Osteoblast (primary cell): ENCODE measurements around the gene OR5K4. TPM values are rescaled to one million over a fixed set of nuclear protein-coding genes. Genes with fewer than 3 reads are reported as not detected.

Source experiments
- DNase-seq: peaks from one replicate; pipeline ENCODE4 v3.0.0; 2011; ENCODE audit warnings: low spot score, mixed read lengths; ENCODE audit not compliant: insufficient read length; ENCODE audit errors: missing footprints
- H2AFZ ChIP-seq: 2 replicates; pipeline ENCODE4 v1.6.0; 2011; ENCODE audit warnings: mild to moderate bottlenecking, low read length
- H3K27ac ChIP-seq: 2 replicates; pipeline ENCODE4 v1.5.1; 2011; ENCODE audit warnings: mild to moderate bottlenecking, low read depth, low read length, moderate library complexity
- H3K27me3 ChIP-seq: 2 replicates; pipeline ENCODE4 v1.6.0; 2012; ENCODE audit warnings: mild to moderate bottlenecking, control low read depth, inconsistent platforms, low read length, moderate library complexity; ENCODE audit not compliant: insufficient read depth
- H3K36me3 ChIP-seq: 2 replicates; pipeline ENCODE4 v1.5.1; 2011; ENCODE audit warnings: mild to moderate bottlenecking, low read length, control low read depth, moderate library complexity; ENCODE audit not compliant: insufficient read depth
- H3K4me1 ChIP-seq: 2 replicates; pipeline ENCODE4 v1.5.1; 2011; ENCODE audit warnings: mild to moderate bottlenecking, low read length, control low read depth, moderate library complexity; ENCODE audit not compliant: insufficient read depth
- H3K4me2 ChIP-seq: 2 replicates; pipeline ENCODE4 v1.6.0; 2011; ENCODE audit warnings: mild to moderate bottlenecking, low read length; ENCODE audit not compliant: insufficient read depth
- H3K4me3 ChIP-seq: fragments of 200-600 bp; sonication (generic); 3 replicates; pipeline ENCODE4 v1.5.1; 2012; ENCODE audit warnings: mild to moderate bottlenecking, low read length, inconsistent platforms; ENCODE audit not compliant: insufficient read depth
- H3K79me2 ChIP-seq: 2 replicates; pipeline ENCODE4 v1.6.0; 2012; ENCODE audit warnings: mild to moderate bottlenecking, low read length, control low read depth, inconsistent platforms; ENCODE audit not compliant: insufficient read depth
- H3K9me3 ChIP-seq: 2 replicates; pipeline ENCODE4 v1.5.1; 2011; ENCODE audit warnings: low read depth, low read length, control low read depth
- H4K20me1 ChIP-seq: 2 replicates; pipeline ENCODE4 v1.6.0; 2012; ENCODE audit warnings: mild to moderate bottlenecking, low read length, control low read depth; ENCODE audit not compliant: insufficient read depth
- total RNA-seq: library from RNA; depleted of rRNA; stranded (reverse); fragments of >200 nt; gene quantifications from 2 replicates; pipeline ENCODE4 v1.2.3, GENCODE V29; 2012
- TF ChIP-seq, protein P1 (sequence below): IDR thresholded peaks from 2 replicates; pipeline ENCODE4 v1.5.1; 2011; ENCODE audit warnings: mild to moderate bottlenecking, low read depth, low read length, moderate library complexity; ENCODE audit errors: extremely low read depth

The OR5K4 gene
- total RNA-seq, 1 donor, result not detected

DNA sequence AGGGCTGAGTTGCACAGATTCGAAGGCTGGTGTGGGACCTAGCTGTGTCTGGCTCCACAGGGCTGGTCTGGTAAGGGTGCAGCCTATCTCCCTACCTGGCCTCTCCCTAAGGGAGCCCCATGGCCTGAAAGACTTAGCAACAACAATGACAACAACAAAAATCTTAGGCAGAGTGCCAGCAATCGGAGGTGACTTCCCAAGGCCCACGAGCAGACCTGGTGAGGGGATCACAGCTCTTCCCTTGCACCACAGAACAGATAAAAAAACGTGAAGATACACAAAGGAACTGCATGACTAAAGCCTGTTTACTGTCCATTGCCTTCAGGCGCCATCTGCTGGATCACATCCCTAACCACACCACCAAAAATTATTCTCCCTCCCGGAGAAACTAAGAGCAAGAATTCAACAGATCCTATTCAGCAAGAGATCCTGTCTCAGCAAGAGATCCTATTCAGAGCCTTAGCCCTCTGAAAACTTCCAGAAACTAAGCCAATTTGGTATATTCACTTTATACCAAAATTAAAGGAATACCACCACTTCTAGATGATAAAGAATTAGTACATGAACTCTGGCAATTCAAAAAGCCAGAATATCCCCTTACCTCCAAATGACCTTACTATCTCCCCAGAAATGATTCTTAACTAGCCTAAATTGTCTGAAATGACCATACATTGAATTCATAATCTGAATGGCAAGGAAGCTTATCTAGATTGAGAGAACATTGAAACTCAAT is 24.1 kb upstream of the OR5K4 start:
- H3K27ac ChIP-seq, result no peak overlapping the region
- H3K4me1 ChIP-seq, result no peaks in the 10 kb centered on the region
- H2AFZ ChIP-seq, result no peak overlapping the region
- TF ChIP-seq, protein P1, sequence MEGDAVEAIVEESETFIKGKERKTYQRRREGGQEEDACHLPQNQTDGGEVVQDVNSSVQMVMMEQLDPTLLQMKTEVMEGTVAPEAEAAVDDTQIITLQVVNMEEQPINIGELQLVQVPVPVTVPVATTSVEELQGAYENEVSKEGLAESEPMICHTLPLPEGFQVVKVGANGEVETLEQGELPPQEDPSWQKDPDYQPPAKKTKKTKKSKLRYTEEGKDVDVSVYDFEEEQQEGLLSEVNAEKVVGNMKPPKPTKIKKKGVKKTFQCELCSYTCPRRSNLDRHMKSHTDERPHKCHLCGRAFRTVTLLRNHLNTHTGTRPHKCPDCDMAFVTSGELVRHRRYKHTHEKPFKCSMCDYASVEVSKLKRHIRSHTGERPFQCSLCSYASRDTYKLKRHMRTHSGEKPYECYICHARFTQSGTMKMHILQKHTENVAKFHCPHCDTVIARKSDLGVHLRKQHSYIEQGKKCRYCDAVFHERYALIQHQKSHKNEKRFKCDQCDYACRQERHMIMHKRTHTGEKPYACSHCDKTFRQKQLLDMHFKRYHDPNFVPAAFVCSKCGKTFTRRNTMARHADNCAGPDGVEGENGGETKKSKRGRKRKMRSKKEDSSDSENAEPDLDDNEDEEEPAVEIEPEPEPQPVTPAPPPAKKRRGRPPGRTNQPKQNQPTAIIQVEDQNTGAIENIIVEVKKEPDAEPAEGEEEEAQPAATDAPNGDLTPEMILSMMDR, result peak; percentile 77
- no peak for DNase-seq
- H3K4me3 ChIP-seq, result no peak overlapping the region
- H3K4me2 ChIP-seq, result no peak overlapping the region
- no peaks in the 10 kb centered on the region for H3K36me3 ChIP-seq
- no peaks in the 10 kb centered on the region for H4K20me1 ChIP-seq
- H3K9me3 ChIP-seq, result no peaks in the 10 kb centered on the region
- no peaks in the 10 kb centered on the region for H3K27me3 ChIP-seq
- no peaks in the 10 kb centered on the region for H3K79me2 ChIP-seq

GRCh38 chr3:98331329-98331728 is 22.3 kb upstream of the OR5K4 start:
- Histone ChIP-seq H3K36me3 (no peaks in the 10 kb centered on the region), H3K79me2 (no peaks in the 10 kb centered on the region), H3K9me3 (no peaks in the 10 kb centered on the region), H3K27ac (no peak overlapping the region), H3K4me2 (no peak overlapping the region), H4K20me1 (no peaks in the 10 kb centered on the region), H2AFZ (no peak overlapping the region), H3K4me1 (no peaks in the 10 kb centered on the region), H3K27me3 (no peaks in the 10 kb centered on the region), H3K4me3 (no peak overlapping the region)
- no peak for DNase-seq
- TF ChIP-seq, protein P1, result no peak

DNA sequence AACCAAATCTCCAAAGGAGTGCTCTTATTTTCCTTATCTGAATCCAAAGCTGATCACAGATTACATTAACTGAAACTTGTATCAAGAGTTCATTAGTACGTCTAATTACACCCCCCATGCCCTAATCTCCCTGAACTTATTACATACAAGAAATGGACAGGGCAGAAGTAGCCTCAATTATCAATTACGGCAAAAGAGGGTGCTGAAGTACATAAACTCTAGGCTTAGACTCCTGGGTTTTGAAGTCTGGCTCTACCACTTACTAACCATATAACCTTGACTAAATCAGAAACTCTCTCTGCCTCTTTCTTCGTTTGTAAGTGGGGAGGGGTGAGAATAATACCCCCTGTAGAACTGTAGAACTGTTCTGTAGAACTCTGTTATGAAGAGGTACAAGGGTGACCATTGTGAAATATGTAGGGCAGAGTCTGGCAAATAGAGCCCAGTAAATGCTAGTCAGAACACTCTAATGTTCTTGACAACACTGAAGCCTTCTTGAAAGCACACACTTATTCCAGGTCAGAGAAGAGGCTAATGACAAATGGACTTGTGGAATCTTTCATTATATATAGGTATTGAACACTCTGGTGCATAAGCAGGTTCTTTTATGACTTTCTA is 19.6 kb upstream of the OR5K4 start:
- Histone ChIP-seq H3K9me3 (no peaks in the 10 kb centered on the region), H4K20me1 (no peaks in the 10 kb centered on the region), H3K4me2 (no peak overlapping the region), H3K27ac (no peak overlapping the region), H3K36me3 (no peaks in the 10 kb centered on the region), H2AFZ (no peak overlapping the region), H3K4me3 (no peak overlapping the region), H3K4me1 (no peaks in the 10 kb centered on the region), H3K79me2 (no peaks in the 10 kb centered on the region), H3K27me3 (no peaks in the 10 kb centered on the region)
- DNase-seq, result no peak
- TF ChIP-seq, protein P1, result no peak

- DNase-seq, result no peak
- Histone ChIP-seq H3K27me3 (no peaks in the 10 kb centered on the region), H2AFZ (no peak overlapping the region), H3K4me3 (no peak overlapping the region), H3K9me3 (no peaks in the 10 kb centered on the region), H3K4me2 (no peak overlapping the region), H4K20me1 (no peaks in the 10 kb centered on the region), H3K79me2 (no peaks in the 10 kb centered on the region), H3K36me3 (no peaks in the 10 kb centered on the region), H3K4me1 (no peaks in the 10 kb centered on the region), H3K27ac (no peak overlapping the region)
- TF ChIP-seq, protein P1, result no peak
Measured at GRCh38 chr3:98339031-98339430, 14.6 kb upstream of the OR5K4 start.
